Lung (tissue), 12 donors: Measurements from ENCODE around the gene TSPEAR. TPM values are rescaled to one million over a fixed set of nuclear protein-coding genes. Genes with fewer than 3 reads are reported as not detected.
A peak's percentile ranks its signal among the peaks of the same experiment; 100 is the strongest.

Experiments used
- ATAC-seq: fragments of 200-7000 bp; cut with Tn5 transposase; one replicate; pipeline ENCODE4 v1.9.1; 2020; ENCODE audit warnings: moderate number of reproducible peaks; ENCODE audit not compliant: insufficient read depth, low FRiP score
- DNase-seq, 3 donors: peaks; one replicate each; pipeline ENCODE4 v3.0.0-alpha.2; 2013 to 2017
- H3K27ac ChIP-seq, 2 donors: one replicate each; pipeline ENCODE4 v1.5.1; 2013; ENCODE audit warnings: mild to moderate bottlenecking in 2 of 2, moderate library complexity in 2 of 2, control low read depth in 1 of 2, inconsistent platforms in 1 of 2, low read depth in 1 of 2, low read length in 1 of 2
- H3K27me3 ChIP-seq, 3 donors: one replicate each; pipeline ENCODE4 v1.5.1; 2013; ENCODE audit warnings: low read length in 2 of 3; ENCODE audit not compliant: control insufficient read depth in 3 of 3, insufficient read depth in 3 of 3
- H3K36me3 ChIP-seq, 4 donors: one replicate each; pipeline ENCODE4 v1.5.1; 2013; ENCODE audit warnings: low read length in 4 of 4, mild to moderate bottlenecking in 1 of 4, moderate library complexity in 1 of 4; ENCODE audit not compliant: control insufficient read depth in 4 of 4, insufficient read depth in 4 of 4
- H3K4me1 ChIP-seq, 5 donors: one replicate each; pipeline ENCODE4 v1.5.1; 2013; ENCODE audit warnings: low read length in 5 of 5, mild to moderate bottlenecking in 2 of 5, moderate library complexity in 1 of 5; ENCODE audit not compliant: control insufficient read depth in 5 of 5, insufficient read depth in 5 of 5
- H3K4me3 ChIP-seq: one replicate; pipeline ENCODE4 v1.5.1; 2013; ENCODE audit warnings: mild to moderate bottlenecking, control low read depth, moderate library complexity
- H3K9ac ChIP-seq, 2 donors: one replicate each; pipeline ENCODE4 v1.5.1; 2013; ENCODE audit warnings: low read length in 2 of 2, control low read depth in 1 of 2; ENCODE audit not compliant: insufficient read depth in 1 of 2
- H3K9me3 ChIP-seq, 4 donors: one replicate each; pipeline ENCODE4 v1.5.1; 2013; ENCODE audit warnings: low read length in 3 of 4, mild to moderate bottlenecking in 1 of 4, moderate library complexity in 1 of 4; ENCODE audit not compliant: control insufficient read depth in 4 of 4, insufficient read depth in 3 of 4
- CTCF ChIP-seq: IDR thresholded peaks from 2 replicates; pipeline ENCODE4 v1.5.1; 2012; ENCODE audit warnings: mild to moderate bottlenecking; ENCODE audit errors: control extremely low read depth, extremely low read depth
- WGBS, 2 donors: extraction: QIAGEN DNeasy Blood & Tissue Kit; methylation state at CpG; one replicate each; pipeline ENCODE4 v1.1.7; 2013; 5-methylcytosine and 5-hydroxymethylcytosine counted together
- polyA plus RNA-seq, 2 donors: library from polyadenylated mRNA; stranded (reverse); fragments of 200-250 nt; gene quantifications; one replicate each; pipeline ENCODE4 v1.2.1, GENCODE V29; 2013
- total RNA-seq, 2 donors: library from RNA; depleted of rRNA in 1 of 2; stranded (reverse); fragments of >200 nt in 1 of 2; gene quantifications; one replicate each; pipeline ENCODE4 v1.2.1, GENCODE V29; 2014 to 2021
- donor health status: control.
- donor health status: control.
- donor health status: Bipolar disorder and iron deficiency.
- donor health status: healthy.
- donor health status: DM: yes; HTN: yes; CAD: no.

TSPEAR gene
- total and polyA plus RNA-seq, 4 donors: 0.02 to 2.1 (median 0.27) TPM

DNA sequence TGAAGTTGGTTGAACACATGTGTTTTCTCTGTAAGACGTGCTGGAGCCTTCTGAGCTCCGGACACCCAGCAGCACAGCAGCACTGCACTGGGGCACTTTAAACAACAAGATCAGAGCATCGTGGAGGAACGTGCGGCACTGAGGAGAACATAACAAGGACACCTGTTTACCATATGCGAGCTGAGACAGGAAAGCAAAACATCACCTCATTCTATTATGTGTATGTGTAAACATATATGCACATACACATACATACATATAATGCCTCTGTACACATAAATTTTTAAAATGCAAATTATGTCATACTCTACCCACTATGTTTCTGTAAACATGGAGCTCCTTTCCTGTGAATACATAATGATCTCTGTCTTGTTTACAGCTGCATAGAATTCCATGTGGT lies 115.8 kb downstream of the TSPEAR start:
- Histone ChIP-seq H3K4me1 (peaks cover 0 to 8% (median 0%) of the 10 kb centered on the region in 5 donors), H3K27me3 (no peaks in the 10 kb centered on the region), H3K4me3 (no peak overlapping the region), H3K36me3 (no peaks in the 10 kb centered on the region), H3K27ac (no peak overlapping the region), H3K9ac (no peak overlapping the region), H3K9me3 (peaks cover 0 to 3% (median 0%) of the 10 kb centered on the region in 4 donors)
- DNase-seq (no peak), ATAC-seq (no peak)
- 73 to 76% methylated on average over 6 of the region's 6 CpGs for whole genome bisulfite sequencing, 2 donors
- no peak for TF ChIP-seq CTCF

GRCh38 chr21:44594406-44594916 lies 116.9 kb downstream of the TSPEAR start:
- no peak overlapping the region for H3K4me3 ChIP-seq
- DNase-seq: no peak
- peaks cover 0 to 8% (median 0%) of the 10 kb centered on the region in 5 donors for H3K4me1 ChIP-seq
- H3K9ac ChIP-seq: no peak overlapping the region
- TF ChIP-seq CTCF: no peak
- no peak overlapping the region for H3K27ac ChIP-seq
- 79 to 87% methylated on average over 12 of the region's 12 CpGs for WGBS, 2 donors
- no peak for ATAC-seq
- H3K36me3 ChIP-seq: no peaks in the 10 kb centered on the region
- H3K9me3 ChIP-seq: peaks cover 0 to 3% (median 0%) of the 10 kb centered on the region in 4 donors
- no peaks in the 10 kb centered on the region for H3K27me3 ChIP-seq

DNA sequence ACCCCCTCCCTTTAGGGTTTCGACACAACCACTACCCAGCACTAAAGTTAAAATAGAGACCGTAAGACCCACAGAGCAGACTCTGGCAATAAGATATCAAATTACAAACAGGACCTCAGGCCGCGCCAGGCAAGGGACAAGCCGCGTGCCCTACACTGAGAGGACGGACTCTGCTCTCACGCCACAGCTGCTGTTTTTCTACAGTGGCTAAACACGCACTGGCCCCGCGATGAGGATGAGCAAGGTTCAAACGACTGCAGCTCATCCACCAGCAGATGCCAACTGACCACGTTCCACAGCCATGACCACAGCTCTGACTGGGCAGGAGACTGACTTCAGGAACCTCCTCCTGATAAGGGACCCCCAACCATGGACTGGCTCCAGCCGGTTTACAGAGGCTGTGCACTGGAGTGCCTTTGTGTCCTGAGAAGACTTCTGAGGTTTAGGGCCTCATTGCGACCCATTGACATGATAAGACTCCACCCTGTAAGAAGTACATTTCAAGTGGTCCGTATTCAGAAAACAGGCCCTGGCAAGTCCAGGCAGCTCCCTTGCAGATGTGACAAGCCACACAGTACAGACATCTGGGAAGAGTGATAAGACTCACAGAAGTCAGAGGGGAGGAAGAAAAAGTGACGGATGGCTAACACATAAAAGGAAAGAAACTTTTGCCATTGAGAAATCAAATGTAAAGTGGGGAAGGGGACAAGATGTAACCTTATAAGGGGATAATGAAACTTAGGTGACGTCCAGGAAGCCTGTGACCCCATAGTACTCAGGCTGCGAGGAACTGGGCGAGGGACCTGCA lies 117.6 kb downstream of the TSPEAR start:
- WGBS, 2 donors: 46 to 62% methylated on average over 20 of the region's 20 CpGs

More for the DNA sequence above, 117.6 kb downstream of the TSPEAR start:
- peaks cover 0 to 8% (median 0%) of the 10 kb centered on the region in 5 donors for H3K4me1 ChIP-seq
- no peak overlapping the region for H3K4me3 ChIP-seq
- peak overlapping the region in 1 of 2 donors; percentile 16 for H3K9ac ChIP-seq
- H3K27me3 ChIP-seq: no peaks in the 10 kb centered on the region
- ATAC-seq (no peak), DNase-seq (peak; percentile 42 to 67 (median 50))
- H3K27ac ChIP-seq: no peak overlapping the region
- TF ChIP-seq CTCF: no peak
- H3K9me3 ChIP-seq: peaks cover 0 to 2% (median 0%) of the 10 kb centered on the region in 4 donors
- H3K36me3 ChIP-seq: no peaks in the 10 kb centered on the region
